HG03108 (cell line): ENCODE data around the gene PMEPA1.

Experiments used
- ATAC-seq: cut with Tn5 transposase; IDR thresholded peaks from one replicate; pipeline ENCODE4 v1.9.1; 2021; ENCODE audit warnings: moderate library complexity; ENCODE audit not compliant: unreplicated experiment

PMEPA1 gene

GRCh38 chr20:57612916-57613315 lies 96.9 kb downstream of the PMEPA1 start:
- ATAC-seq, result no peak

GRCh38 chr20:57612436-57612835 lies 97.4 kb downstream of the PMEPA1 start:
- ATAC-seq, result no peak

GRCh38 chr20:57611586-57612311 lies 98.1 kb downstream of the PMEPA1 start:
- no peak for ATAC-seq

DNA sequence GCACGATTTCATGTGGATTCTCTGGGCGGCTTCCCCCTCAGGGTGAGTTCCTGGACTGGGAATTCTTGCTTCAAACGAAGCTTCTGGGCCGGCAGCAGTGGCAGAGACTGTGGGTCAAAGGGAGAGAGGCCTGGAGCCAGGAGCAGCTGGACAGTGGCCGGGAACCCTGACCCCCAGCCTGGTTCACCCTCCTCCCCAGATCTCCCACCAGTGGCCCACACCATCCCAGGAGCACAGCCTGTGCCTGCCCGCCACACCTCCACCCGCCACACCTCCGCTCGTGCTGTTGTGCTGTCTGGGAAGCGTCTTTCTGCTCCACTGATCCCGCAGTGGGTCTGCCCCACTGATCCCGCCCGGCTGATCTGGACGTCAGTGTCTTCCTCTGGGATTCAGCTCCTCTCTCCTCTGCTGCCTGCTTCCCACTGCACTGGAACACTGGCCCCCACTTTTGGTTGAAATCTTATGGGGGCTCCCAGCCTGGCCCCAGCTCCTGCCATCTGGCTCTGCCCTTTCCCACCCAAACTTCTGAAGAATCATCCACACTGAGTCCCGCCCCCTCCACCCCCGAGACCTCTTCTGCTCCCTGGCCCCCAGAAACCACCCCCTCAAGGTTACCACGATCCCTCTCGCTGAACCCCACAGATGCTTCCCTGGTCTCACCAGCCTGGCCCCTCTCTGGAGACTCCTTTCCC lies 99.4 kb downstream of the PMEPA1 start:
- ATAC-seq, result no peak

GRCh38 chr20:57609842-57610167 lies 100.0 kb downstream of the PMEPA1 start:
- ATAC-seq, result no peak

GRCh38 chr20:57609086-57609841 lies 100.6 kb downstream of the PMEPA1 start:
- ATAC-seq, result no peak

DNA sequence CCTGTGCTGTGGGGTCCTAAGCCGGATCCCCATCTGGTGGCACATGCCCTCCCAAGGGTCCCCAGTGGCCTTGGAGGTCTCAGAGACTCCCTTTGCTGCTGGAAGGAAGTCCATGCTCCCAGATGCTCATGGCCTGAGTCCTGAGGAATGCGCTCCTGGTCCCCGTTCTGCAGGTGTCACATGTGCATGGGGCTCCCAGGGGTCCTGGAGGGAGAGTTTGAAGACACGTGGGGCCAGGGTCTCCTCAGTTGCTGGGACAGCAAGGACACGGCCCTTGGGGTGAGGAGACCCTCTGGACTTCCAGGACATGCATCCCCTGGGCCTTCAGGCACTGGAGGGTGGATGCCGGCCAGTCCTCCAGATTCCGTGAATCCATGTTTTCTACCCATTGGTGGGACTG lies 101.3 kb downstream of the PMEPA1 start:
- no peak for ATAC-seq

DNA sequence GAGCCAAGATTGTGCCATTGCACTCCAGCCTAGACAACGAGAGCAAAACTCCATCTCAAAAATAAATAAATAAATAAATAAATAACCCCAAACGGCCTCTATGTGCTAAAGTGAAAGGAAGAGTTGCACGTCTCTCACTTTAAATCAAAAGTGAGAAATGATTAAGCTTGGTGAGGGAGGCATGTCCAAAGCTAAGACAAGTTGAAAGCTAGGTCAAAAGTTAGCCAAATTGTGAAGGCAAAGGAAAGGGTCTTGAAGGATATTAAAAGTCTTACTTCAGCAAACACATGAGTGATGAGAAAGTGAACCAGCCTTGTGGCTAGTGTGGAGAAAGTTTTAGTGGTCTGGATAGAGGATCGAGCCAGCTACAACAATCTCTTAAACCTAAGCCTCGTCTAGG lies 103.9 kb downstream of the PMEPA1 start:
- ATAC-seq, result no peak

DNA sequence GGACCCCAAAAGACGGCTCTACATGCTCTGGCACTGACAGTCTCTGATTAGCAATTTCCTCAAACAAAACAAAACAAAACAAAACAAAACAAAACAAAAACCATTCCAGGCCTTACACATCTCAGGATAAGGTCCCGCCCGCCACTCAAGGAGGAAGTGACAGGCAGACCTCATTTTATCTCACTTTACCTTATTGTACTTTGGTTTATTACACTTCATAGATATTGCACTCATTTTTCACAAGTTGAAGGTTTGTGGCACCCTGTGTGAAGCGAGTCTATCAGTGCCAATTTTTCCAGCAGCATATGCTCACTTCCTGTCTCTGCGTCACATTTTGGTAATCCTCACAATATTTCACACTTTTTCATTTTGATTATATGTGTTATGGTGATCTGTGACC lies 104.8 kb downstream of the PMEPA1 start:
- no peak for ATAC-seq

- ATAC-seq, result no peak
Observed at GRCh38 chr20:57603120-57603519, 106.7 kb downstream of the PMEPA1 start.

DNA sequence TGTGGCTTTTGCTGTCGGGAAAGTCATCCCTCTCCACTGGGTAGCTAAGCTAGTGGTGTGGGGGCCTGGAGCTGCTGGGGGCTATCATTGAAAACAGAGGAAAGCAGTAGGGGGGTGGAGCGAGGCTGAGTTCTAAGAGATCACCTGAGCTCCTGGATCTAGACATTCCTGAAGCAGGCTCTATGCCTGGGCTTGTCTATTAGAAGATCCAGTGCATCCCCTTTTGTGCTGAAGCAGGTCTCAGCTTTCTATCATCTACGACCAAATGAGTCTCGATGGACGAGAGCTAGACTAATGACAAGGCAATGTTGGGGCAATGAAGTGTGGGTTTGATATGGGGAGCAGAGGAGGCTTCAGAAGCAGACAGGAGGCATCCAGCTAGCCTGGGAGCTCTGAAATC lies 108.1 kb downstream of the PMEPA1 start:
- ATAC-seq, result no peak

DNA sequence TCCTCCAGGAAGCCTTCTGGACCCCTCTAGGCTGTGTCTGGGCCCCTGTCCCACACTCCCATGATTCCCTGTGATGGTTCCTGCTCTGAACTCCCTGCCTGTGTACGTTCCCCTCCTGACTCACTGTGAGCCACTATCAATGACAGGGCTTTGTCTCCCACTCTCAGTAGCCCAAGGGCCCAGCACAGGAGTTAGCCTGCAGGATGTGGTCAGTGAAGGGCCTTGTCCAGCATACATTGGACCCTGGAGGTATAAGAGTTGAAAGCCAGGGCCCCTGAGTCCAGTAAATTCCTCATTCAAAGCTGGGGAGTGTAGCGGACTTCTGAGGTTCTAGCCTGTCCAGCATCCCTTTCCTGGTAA lies 108.6 kb downstream of the PMEPA1 start:
- no peak for ATAC-seq

DNA sequence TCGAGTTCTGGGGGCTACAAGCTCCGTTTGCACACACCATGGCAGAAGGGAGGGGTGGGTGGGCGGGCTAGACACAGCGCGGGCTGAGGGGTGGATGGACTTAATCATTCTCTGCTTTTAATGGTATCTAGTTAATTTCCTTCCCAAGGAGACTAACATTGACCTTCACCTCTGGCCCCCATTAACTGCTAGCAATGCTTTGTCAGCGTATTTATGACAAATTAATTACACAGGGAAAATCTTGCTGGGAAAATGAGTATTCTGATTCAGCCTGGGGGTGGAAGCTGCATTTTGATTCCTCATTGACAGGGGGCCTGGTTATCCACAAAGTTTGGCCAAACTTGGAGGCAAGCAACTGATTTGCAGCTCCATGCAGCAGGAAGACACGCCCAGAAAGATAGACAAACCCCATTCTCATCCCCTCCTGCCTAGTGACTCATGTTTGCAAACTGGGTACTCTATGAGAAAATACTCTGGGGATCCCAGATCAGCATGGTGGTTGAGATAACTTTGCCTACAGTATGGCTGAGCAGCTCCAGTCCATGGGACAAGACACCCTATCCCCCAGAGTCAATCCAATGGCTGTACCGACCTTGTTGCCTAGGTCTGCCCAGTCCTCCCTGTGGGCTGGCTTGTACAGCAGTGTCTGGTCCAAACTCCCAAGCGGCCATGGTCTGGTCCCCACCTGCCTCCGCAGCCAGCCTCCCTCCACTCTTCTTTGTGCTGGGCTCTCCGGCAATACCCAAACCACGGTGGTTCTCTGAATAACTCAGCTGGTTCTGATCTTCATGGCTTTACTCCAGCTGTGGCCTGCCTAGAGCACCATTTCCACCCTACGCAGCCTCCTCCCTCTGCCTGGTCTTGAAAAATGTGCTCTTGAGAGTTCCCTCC lies 109.2 kb downstream of the PMEPA1 start:
- ATAC-seq, result no peak

DNA sequence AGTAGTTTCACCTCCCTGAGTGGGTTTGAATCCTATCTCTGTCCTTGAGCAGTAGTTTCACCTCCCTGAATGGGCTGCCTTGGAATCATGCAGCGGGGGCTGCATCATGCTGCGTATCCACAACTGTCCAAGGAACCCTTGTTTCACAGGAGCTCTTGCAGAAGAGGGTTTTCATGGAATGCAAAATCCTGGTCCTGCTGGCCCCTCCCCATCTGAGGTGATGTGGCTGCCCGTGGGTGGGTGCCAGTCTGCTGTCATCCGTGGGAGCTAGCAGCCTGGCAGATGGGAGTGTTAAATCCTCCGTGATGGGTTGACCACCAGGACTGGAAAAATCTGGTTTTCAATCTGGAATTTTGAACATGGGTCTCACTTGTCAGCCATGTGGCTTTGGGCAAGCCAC lies 111.3 kb downstream of the PMEPA1 start:
- ATAC-seq, result no peak
